ENCODE results near the gene GPRC5C.
A peak's percentile ranks its signal among the peaks of the same experiment; 100 is the strongest.

DNA sequence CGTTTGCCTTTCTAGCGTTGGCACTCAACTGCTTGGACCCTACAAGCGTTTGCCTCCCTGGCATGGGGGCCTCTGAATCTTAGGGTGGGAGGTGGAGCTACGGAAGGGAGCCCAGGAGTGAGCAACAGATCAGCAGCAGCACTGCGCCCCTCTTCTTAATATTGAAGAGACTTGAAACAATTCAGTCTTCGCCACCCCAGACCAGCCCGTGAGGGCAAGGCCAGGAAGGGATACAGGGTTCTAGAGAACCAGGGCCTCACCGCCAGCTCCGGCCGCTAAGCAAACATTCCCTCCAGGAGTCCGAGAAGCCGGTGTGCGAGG, 1.5 kb upstream of the GPRC5C start:
- TF ChIP-seq POLR2A (IDR thresholded peaks at IDR 0.05) (peak in 1 of 2 donors; percentile 57), CTCF (IDR thresholded peaks at IDR 0.05) (no peak), EP300 (IDR thresholded peaks at IDR 0.05) (no peak)
